HK-2 (cell line): ENCODE results near the gene ABCB6.

Experiments used
- DNase-seq: peaks from one replicate; pipeline ENCODE4 v3.0.0-alpha.2; 2018; ENCODE audit not compliant: unreplicated experiment

Gene ABCB6

DNA sequence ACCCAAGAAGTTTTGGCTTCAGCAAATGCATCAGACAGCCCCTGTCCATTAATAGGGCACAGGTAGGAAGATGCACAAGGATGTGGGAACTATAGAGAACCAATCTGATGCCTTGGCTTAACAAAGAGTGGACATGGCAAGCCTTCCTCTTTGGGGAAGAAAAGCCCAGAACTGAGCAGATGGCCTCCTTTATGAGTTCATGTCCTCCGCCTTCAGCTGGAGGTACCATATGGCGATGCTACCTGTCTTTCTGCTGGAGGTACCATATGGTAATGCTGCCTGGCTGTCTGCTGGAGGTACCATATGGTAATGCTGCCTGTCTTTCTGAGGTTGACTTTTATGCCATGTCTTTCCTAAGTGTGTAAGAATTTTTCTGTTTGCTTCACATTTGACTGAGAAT is 34.6 kb downstream of the ABCB6 start:
- no peak for DNase-seq

GRCh38 chr2:219183151-219183772 is 35.5 kb downstream of the ABCB6 start:
- DNase-seq: no peak

GRCh38 chr2:219182331-219183150 is 36.2 kb downstream of the ABCB6 start:
- DNase-seq: no peak

DNA sequence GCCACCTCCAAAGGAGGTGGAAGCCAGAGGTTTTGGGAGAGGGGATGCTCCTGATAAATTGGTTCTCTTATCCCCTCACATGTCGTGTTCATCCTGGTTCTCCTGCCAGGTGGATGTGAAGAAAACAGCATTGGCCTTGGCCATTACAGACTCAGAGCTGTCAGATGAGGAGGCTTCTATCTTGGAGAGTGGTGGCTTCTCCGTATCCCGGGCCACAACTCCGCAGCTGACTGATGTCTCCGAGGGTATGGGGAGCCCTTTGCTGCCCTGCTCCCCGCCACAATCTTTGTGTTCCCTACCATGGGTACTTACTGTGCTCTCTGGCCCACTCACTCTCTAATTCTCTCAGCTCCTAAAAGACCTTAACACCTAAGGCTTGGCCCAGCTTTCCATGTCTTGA is 37.2 kb downstream of the ABCB6 start:
- DNase-seq: no peak

- no peak for DNase-seq
These were observed 37.8 kb downstream of the ABCB6 start for GRCh38 chr2:219180961-219181360.

DNA sequence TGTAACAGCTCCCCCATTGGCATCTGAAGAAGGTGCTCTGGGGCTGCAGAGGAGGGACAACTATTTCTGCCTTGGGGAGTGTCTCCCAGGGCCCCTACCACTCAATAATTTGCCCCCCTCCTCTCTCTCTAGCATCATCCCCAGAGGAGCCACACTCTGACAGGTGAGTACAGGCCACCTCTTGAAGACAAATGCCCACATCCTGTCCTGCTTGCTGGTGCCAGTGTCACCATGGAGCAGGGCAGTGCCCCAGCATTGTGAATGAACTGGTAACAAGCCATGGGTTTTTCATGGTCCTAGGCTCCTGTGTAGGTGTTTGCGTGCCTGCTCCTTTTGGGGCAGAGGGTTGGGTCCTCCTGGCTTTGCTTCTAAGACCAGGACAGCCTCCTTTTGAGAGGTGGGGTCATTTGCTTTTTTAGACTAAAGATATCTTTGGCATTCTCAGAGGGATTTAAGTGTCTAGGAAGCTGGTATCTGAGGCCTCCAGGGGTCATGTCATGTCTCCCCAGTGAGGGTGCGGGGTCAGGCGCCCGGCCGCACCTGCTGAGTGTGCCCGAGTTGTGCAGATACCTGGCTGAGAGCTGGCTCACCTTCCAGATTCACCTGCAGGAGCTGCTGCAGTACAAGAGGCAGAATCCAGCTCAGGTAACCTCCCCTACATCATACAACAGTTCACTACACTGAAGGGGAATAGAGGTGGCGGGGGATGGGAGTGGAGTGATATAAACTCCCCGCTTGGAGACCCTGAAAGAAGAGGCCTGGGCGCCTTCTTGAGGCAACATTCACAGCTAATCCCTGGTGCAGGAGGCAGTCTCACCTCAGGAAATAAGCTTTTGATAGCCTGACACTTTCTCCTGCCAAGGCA is 38.9 kb downstream of the ABCB6 start:
- DNase-seq: no peak

DNA sequence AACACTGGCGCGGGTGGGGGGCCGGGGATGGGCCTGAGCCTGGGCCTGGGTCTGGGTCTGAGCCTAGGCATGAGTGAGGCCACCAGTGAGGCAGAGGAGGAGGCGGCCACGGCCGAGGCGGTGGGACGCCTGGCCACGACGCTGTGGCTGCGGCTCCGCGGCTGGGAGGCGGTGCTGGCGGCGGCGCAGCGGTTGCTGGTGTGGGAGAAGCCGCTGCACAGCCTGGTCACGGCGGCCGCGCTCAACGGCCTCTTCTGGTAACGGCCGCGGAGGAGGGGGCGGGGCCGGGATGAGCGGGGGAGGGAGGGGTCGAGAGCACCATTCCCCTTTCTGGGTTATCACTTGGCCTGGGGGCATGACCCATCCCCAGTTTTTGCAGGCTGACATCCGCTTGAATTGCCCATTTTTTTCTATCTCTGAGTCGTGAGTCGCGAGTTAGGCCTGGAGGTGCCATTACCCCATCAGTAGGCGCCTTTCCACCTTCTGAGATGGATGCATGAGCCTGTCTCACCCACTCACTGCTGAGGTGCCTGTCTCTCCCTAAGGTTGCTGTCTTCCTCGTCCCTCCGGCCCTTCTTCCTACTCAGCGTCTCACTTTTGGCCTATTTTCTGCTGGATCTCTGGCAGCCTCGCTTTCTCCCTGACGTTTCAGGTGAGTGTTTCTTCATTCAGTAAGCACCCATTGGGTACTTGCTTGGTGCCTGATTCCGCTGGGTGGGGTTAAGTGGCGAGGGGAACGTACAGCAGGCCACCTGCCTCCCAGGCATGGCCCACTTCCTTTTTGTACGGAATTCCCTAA is 40.2 kb downstream of the ABCB6 start:
- DNase-seq: no peak

- DNase-seq: peak; percentile 92
These were observed 41.0 kb downstream of the ABCB6 start, which contains the start of gene RETREG2 for GRCh38 chr2:219177552-219178376. Gene RETREG2, plus strand, starts transcription at chr2:219178275. Its CDS starts 78 bp downstream, at chr2:219178353.

DNA sequence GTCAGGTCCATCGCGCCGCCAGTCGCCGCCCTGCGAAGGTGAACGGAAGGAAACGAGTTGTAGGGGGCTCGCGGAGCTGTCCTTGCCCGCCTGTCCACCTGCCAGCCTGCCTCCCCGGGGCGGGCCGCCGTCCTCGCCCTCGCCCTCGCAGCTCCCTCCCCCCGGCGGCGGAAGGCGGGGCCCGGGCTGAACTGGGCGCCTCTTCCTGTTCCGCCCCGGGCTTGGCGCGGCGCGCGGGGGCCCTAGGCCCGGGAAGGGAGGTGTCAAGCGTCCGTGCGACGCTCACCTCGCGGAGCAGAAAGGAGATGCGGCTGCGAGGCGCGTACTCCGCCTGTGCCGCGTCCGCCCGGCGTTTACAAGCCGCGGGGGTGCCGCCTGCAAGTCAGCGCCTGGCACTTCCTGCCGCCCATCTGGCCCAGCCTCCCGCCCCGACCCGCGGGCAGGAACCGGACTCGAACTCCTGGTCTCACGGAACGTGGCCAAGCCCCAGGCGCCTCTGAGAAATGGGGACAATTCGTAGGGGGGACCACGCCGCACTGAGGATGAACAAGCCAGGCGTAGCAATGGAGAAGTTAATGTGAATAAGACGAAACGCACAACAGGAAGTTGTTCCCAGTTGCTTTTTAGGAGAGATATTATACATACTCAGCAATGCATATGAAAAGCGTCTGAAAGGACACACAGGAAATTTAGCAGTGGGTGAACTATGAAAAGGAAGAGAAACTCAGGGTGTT is 41.8 kb downstream of the ABCB6 start, which contains the start of gene CNPPD1:
CNPPD1 (minus strand) TSS at position 108 of the 734 bp plus-strand sequence; CDS start at position 11, 97 bp downstream.
- DNase-seq: peak; percentile 86

GRCh38 chr2:219175928-219176817 is 42.6 kb downstream of the ABCB6 start:
- DNase-seq: peak; percentile 61

DNA sequence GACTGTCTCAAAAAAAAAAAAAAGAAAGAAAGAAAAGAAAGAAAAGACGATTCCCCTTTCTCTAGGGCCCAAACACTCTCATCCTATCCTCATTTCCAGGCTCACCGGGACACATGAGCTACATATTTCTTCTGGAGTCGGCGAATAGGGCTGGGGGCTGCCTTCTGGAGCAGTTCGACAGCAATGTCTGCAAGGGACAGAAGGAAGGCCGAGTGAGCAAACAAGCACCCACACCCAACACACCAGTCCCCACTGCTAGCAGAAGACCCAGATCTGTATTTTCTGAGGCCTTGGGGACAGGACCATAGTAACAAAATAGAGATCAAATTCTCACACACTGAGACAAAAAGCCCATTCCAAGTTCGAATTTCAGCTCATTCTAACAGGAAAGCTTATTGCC is 43.3 kb downstream of the ABCB6 start:
- no peak for DNase-seq

GRCh38 chr2:219174801-219175200 is 44.0 kb downstream of the ABCB6 start:
- peak; percentile 60 for DNase-seq

- DNase-seq: peak; percentile 42
These were observed 44.6 kb downstream of the ABCB6 start for GRCh38 chr2:219174146-219174545.

- DNase-seq: no peak
These were observed 45.6 kb downstream of the ABCB6 start for GRCh38 chr2:219173176-219173575.

- DNase-seq: no peak
These were observed 46.3 kb downstream of the ABCB6 start for GRCh38 chr2:219172231-219173154.

- peak; percentile 35 for DNase-seq
These were observed 47.5 kb downstream of the ABCB6 start for GRCh38 chr2:219171231-219171651.

DNA sequence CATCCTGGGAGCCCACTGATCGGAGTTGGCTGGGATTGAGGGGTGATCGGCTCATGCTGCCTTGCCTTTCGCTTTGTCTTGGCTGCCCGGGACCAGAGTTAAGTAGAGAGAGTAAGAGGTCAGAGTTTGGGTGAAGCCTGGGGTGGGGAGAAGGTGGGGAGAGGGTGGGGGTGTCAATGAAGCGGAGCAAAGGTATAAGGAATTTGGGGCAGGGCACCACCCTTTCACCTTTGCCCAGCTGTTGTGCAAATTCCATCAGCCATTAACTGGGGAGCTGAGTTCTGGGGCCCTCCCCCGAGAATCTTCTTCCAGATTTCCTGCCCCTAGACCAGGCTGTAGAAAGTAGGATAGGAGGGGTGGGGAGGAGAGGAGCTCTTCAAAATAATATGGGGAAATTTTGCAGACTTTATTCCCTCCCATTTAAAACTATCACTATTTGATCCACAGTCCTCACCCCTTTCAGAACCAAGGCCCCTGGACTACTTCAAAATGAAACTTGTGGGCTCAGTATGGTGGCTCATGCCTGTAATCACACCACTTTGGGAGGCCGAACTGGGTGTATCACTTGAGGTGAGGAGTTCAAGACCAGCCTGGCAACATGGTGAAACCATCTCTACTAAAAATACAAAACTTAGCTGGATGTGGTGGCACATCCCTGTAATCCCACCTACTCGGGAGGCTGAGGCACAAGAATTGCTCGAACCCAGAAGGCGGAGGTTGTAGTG is 48.7 kb downstream of the ABCB6 start, which contains the start of gene SLC23A3:
SLC23A3 (minus strand) TSS at position 100 of the 725 bp plus-strand sequence; CDS start at position 55, 45 bp downstream.
- DNase-seq: no peak
